SK-N-DZ (cell line): Measurements from ENCODE around the gene NEO1.

Experiments
- DNase-seq: peaks from one replicate; pipeline ENCODE4 v3.0.0-alpha.2; 2015; ENCODE audit warnings: low spot score
- small RNA-seq, 2 experiments: library from RNA; depleted of rRNA; stranded (forward); fragments of <200 nt; gene quantifications; one replicate each; pipeline ENCODE3, GENCODE V24; 2014

The NEO1 gene

GRCh38 chr15:73353734-73354133, 301.5 kb downstream of the NEO1 start:
- DNase-seq: no peak

- no peak for DNase-seq
These were observed 302.0 kb downstream of the NEO1 start for GRCh38 chr15:73354241-73354640.

Small RNA genes within 50 kb of the gene (small RNA-seq; reads per million reads assigned to genes)
- gene FKBP1AP2: 0 reads per million in 2 experiments
